Cardiac muscle cell (in vitro differentiated cells and primary cell): ENCODE results near the gene LEUTX. TPM values are rescaled to one million over a fixed set of nuclear protein-coding genes. Genes with fewer than 3 reads are reported as not detected.
"Not testable (repeated sequence)": the region's sequence is repeated elsewhere in the genome, so short reads cannot be mapped to it uniquely, and the experiment has no call there.

Source experiments
- DNase-seq, 2 donors: peaks; one replicate each; pipeline versions ENCODE4 v3.0.0 to v3.0.0-alpha.2; 2010 to 2017; ENCODE audit warnings: low read depth in 1 of 2, low spot score in 1 of 2
- H3K27ac ChIP-seq: fragments of 200-600 bp; sonication (generic); 2 replicates; pipeline ENCODE4 v1.5.1; 2016
- H3K27me3 ChIP-seq: fragments of 200-600 bp; sonication (generic); 2 replicates; pipeline ENCODE4 v1.6.0; 2016; ENCODE audit warnings: control low read depth
- H3K36me3 ChIP-seq: fragments of 200-600 bp; sonication (generic); 2 replicates; pipeline ENCODE4 v1.5.1; 2016; ENCODE audit warnings: control low read depth
- H3K4me1 ChIP-seq: fragments of 200-600 bp; sonication (generic); 2 replicates; pipeline ENCODE4 v1.8.1; 2017; ENCODE audit warnings: low read depth, mild to moderate bottlenecking, mixed run types
- H3K4me3 ChIP-seq: fragments of 200-600 bp; sonication (generic); 2 replicates; pipeline ENCODE4 v1.5.1; 2016; ENCODE audit warnings: mild to moderate bottlenecking
- H3K9me3 ChIP-seq: fragments of 200-600 bp; sonication (generic); 2 replicates; pipeline ENCODE4 v1.5.1; 2017; ENCODE audit warnings: low read depth, mild to moderate bottlenecking, control low read depth
- CTCF ChIP-seq: IDR thresholded peaks from 2 replicates; pipeline ENCODE4 v1.5.1; 2012; ENCODE audit warnings: low read depth, mild to moderate bottlenecking, low read length
- polyA plus RNA-seq: library from polyadenylated mRNA; unstranded; fragments of >200 nt; fragmentation: Nextera tagmentation; extraction: Ambion mirVana; gene quantifications from 2 replicates; pipeline ENCODE4 v1.2.1, GENCODE V29; 2016
- total RNA-seq: library from RNA; depleted of rRNA; stranded (reverse); fragments of >200 nt; gene quantifications from 2 replicates; pipeline ENCODE4 v1.2.3, GENCODE V29; 2016

LEUTX gene
- total and polyA plus RNA-seq, 2 experiments from 2014 or later = not detected

DNA sequence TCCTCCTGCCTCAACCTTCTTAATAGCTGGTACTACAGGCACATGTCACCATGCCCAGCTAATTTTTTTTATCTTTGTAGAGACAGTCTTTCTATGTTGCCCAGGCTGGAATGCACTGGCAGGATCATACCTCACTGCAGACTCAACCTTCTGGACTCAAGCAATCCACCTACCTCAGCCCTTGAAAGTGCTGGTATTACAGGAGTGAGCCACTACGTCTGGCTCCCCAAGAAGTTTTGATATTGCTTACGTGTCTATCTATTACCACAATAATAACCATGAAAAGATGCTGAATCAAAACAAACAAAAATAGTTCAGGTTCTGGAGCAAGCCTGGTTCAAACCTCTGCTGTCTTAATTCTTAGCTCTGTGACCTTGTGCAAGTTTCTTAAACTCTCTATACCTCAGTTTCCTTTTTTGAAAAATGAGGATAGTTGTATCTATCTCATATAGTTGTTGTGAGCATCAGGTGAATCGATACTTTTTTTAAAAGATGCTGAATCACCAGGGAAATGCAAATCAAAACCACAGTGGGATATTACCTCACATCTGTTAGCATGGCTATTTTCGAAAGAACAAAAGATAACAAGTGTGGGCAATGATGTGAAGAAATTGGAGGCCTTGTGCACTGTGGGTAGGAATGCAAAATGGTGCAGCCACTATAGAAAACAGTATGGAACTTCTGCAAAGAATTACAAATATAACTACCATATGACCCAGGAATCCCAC, 19.0 kb upstream of the LEUTX start:
- Histone ChIP-seq H3K4me1 (no peaks in the 10 kb centered on the region), H3K27ac (no peak overlapping the region), H3K27me3 (peaks cover 28% of the 10 kb centered on the region), H3K9me3 (no peaks in the 10 kb centered on the region), H3K36me3 (no peaks in the 10 kb centered on the region), H3K4me3 (no peak overlapping the region)
- no peak for TF ChIP-seq CTCF
- DNase-seq = no peak

DNA sequence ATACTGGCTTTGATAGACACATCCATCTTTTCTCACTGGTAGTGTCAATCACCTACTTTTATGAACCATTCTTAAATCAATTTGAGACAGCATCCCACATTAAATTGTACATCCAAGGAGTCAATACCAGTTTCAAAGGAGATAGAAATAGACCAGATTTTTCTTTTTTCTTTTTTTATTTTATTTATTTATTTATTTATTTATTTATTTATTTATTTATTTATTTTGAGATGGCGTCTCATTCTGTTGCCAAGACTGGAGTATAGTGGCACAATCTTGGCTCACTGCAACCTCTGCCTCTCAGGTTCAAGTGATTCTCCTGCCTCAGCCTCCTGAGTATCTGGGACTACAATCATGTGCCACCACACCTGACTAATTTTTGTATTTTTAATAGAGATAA, 16.8 kb upstream of the LEUTX start:
- H3K36me3 ChIP-seq = not testable (repeated sequence)

DNA sequence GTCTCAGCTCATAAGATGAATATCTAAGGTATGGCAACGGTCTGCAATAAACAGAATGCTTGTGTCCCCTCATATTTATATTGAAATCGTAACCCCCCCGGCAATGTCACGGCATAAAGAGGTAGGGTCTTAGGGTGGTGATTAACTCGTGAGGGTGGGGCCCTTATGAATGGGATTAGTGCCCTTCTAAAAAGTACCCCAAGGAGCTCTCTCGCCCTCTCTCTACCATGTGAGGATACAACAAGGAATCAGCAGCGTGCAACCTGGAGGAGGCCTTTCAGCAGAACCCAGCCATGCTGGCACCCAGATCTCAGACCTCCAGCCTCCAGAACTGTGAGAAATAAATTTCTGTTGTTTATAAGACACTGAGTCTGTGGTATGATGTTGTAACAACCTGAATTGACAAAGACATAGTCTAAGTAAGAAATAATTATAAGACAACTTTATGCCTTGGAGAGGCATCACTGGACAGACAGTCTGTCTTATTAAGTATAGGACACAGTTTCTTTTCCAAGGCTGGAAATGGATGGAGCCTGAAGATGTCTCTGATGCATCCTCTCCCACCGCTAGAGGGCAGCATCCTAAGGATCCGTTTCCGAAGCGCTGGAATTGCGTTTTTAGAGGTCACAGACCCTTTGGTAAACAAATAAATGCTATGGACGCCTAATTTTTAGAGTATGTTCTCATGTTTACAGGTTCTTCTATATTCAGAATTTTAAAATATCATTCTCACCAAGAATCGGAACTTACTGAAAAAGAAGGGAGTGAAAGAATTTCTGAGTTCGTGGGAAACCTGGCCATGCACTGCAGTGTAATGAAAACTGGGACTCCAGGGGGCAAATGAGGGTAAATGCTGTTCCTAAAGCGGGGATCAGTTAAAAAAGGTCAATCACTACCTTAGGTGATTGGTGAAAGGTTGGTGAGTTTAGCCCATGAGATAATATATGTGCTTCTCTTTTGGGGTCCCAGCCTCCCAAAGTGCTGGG, 13.3 kb upstream of the LEUTX start:
- DNase-seq = peak; percentile 69 to 72
- no peaks in the 10 kb centered on the region for H3K36me3 ChIP-seq
- no peaks in the 10 kb centered on the region for H3K4me1 ChIP-seq
- H3K27me3 ChIP-seq = no peaks in the 10 kb centered on the region
- H3K27ac ChIP-seq = no peak overlapping the region
- no peaks in the 10 kb centered on the region for H3K9me3 ChIP-seq
- H3K4me3 ChIP-seq = no peak overlapping the region
- peak; percentile 89 for TF ChIP-seq CTCF

More for the DNA sequence above, 16.8 kb upstream of the LEUTX start:
- not testable (repeated sequence) for H3K9me3 ChIP-seq, H3K27ac ChIP-seq, DNase-seq, H3K4me1 ChIP-seq, H3K4me3 ChIP-seq
- peaks cover 17% of the 10 kb centered on the region for H3K27me3 ChIP-seq

DNA sequence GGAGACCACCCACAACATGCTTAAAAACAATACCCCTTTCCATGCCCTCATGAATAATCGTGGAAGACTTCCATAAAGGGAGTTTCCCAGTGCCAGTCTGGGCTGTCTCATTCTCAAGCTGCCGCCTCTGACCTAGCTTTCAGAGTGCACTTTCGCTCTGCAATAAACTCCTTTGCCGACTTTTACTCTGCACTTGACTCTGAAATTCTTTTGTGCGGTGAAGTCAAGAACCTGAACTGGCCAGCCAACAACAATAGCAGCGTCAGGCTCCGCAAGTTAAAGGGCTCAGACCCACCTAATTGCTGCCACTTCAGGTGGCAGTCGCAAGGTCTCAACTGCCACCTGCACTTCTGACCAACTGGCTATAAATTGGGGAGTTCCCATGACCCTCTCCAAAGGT, 10.3 kb upstream of the LEUTX start:
- no peak overlapping the region for H3K27ac ChIP-seq
- no peaks in the 10 kb centered on the region for H3K4me1 ChIP-seq
- no peaks in the 10 kb centered on the region for H3K9me3 ChIP-seq
- no peaks in the 10 kb centered on the region for H3K27me3 ChIP-seq
- DNase-seq = no peak
- no peaks in the 10 kb centered on the region for H3K36me3 ChIP-seq
- H3K4me3 ChIP-seq = no peak overlapping the region
- no peak for TF ChIP-seq CTCF

DNA sequence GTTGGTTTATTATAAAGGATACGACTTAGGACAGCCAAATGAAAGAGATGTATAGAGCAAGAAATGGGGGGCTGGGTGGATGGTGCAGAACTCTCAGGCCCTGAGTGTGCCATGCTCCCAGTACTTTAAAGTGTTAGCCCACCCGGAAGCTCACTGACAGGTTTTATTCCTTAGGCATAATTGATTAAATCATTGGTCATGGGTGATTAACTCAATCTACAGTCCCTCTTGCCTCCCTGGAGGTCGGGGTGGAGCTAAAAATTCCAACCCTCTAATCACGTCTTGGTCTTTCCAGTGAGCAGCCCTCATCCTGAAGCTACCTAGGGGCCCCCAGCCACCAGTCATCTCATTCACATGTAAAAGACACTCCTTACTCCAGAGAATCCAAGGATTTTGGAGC, 9.9 kb upstream of the LEUTX start:
- Histone ChIP-seq H3K4me1 (no peaks in the 10 kb centered on the region), H3K9me3 (no peaks in the 10 kb centered on the region), H3K27ac (no peak overlapping the region), H3K36me3 (no peaks in the 10 kb centered on the region), H3K4me3 (no peak overlapping the region), H3K27me3 (no peaks in the 10 kb centered on the region)
- DNase-seq = no peak
- no peak for TF ChIP-seq CTCF

- no peak for DNase-seq
- no peak for TF ChIP-seq CTCF
- no peaks in the 10 kb centered on the region for H3K36me3 ChIP-seq
- no peaks in the 10 kb centered on the region for H3K27me3 ChIP-seq
- H3K4me1 ChIP-seq = no peaks in the 10 kb centered on the region
- no peak overlapping the region for H3K4me3 ChIP-seq
- H3K27ac ChIP-seq = no peak overlapping the region
- no peaks in the 10 kb centered on the region for H3K9me3 ChIP-seq
Observed at GRCh38 chr19:39780894-39781293, 2.2 kb downstream of the LEUTX start.
